ENCODE measurements around the gene AGTRAP. TPM values are rescaled to one million over a fixed set of nuclear protein-coding genes. Genes with fewer than 3 reads are reported as not detected.
A peak's percentile ranks its signal among the peaks of the same experiment; 100 is the strongest.

Gene AGTRAP
- total and polyA plus RNA-seq, 2 donors (not counting 3 experiments of a cell fraction or from before 2014, with no cell fraction given): 41.6 to 101 TPM

GRCh38 chr1:11746092-11746491 is 10.2 kb downstream of the AGTRAP start:
- ChIA-PET CTCF (interaction anchor here (0.6 to 1.4 kb wide), 3 partner anchors 9 to 96 kb away, joined by 3 to 4 read pairs (median 3); no protein-coding TSS in a partner anchor), POLR2A (no interaction called here)
- Histone ChIP-seq H3K4me2 (ENCODE audit: insufficient read depth, low read length) (no peak overlapping the region), H3K79me2 (ENCODE audit: control insufficient read depth, insufficient read depth, low read length) (no peaks in the 10 kb centered on the region), H3K9ac (replicated peaks; ENCODE audit: extremely low read depth, insufficient read depth, low read length) (no peak overlapping the region), H3K9me3 (replicated peaks; ENCODE audit: control insufficient read depth, insufficient read depth, low read length) (no peaks in the 10 kb centered on the region), H3K4me3 (replicated peaks in 1 of 3; ENCODE audit: insufficient read depth in 1 of 3, low read depth in 1 of 3, low read length in 3 of 3) (no peak overlapping the region), H4K20me1 (replicated peaks; ENCODE audit: control insufficient read depth, extremely low read depth, insufficient read depth, low read length) (no peaks in the 10 kb centered on the region), H2AFZ (ENCODE audit: low read depth, low read length) (no peak overlapping the region), H3K27me3 (ENCODE audit: control insufficient read depth in 2 of 2, insufficient read depth in 2 of 2, low read length in 2 of 2) (no peaks in the 10 kb centered on the region), H3K36me3 (ENCODE audit: control insufficient read depth in 2 of 2, extremely low read depth in 1 of 2, insufficient read depth in 2 of 2, low read length in 2 of 2) (peaks cover 0 to 7% of the 10 kb centered on the region in 2 experiments), H3K4me1 (ENCODE audit: control insufficient read depth, extremely low read depth, insufficient read depth, low read length) (no peaks in the 10 kb centered on the region), H3K27ac (ENCODE audit: insufficient read depth, low read depth, low read length) (no peak overlapping the region), H3K9me1 (replicated peaks; ENCODE audit: control insufficient read depth, extremely low read depth, insufficient read depth, low read length) (no peaks in the 10 kb centered on the region)
- DNase-seq (ENCODE audit: low read depth, low spot score): peak; percentile 12
- TF ChIP-seq FOS (IDR thresholded peaks at IDR 0.05; ENCODE audit: borderline replicate concordance, insufficient read depth, low read length) (no peak), MAX (IDR thresholded peaks at IDR 0.05; ENCODE audit: insufficient read depth, insufficient read length) (no peak), POLR2A (IDR thresholded peaks at IDR 0.05; ENCODE audit: low read depth, low read length) (no peak), CTCF (IDR thresholded peaks at IDR 0.05; ENCODE audit: extremely low read depth in 1 of 2, insufficient read depth in 1 of 2, low read depth in 1 of 2, low read length in 2 of 2) (no peak), GATA2 (IDR thresholded peaks at IDR 0.05; ENCODE audit: insufficient read depth, insufficient read length, low read depth, low read length) (no peak), JUN (IDR thresholded peaks at IDR 0.05; ENCODE audit: borderline replicate concordance, insufficient read depth, insufficient read length, low read depth) (no peak), POLR2AphosphoS5 (IDR thresholded peaks at IDR 0.05; ENCODE audit: insufficient read depth, low read depth, low read length) (no peak), MYC (IDR thresholded peaks at IDR 0.05; ENCODE audit: low read depth, low read length) (no peak)
- BruUV-seq (replicated peaks): no TSS peak
- intact Hi-C loops (cut with micrococcal nuclease) (loop anchor here (1.0 kb wide), 1 partner anchor 38 kb away; no protein-coding TSS in a partner anchor), dilution Hi-C loops (cut with MboI; ENCODE audit: extremely low pct_ligation_motif_present, low sequenced_read_pairs) (no loop called here)
- FAIRE-seq: no peak
